CD4-positive, alpha-beta T cell (primary cell): ENCODE results near the gene THRB. TPM values are rescaled to one million over a fixed set of nuclear protein-coding genes. Genes with fewer than 3 reads are reported as not detected.

Source experiments
- ATAC-seq: fragments of 200-7000 bp; cut with Tn5 transposase; one replicate; pipeline ENCODE4 v1.10.0; 2022; ENCODE audit warnings: mild to moderate bottlenecking; ENCODE audit not compliant: poor library complexity
- CTCF ChIA-PET: fragments of 350-600 bp; sonication (Branson Sonifier 250); formaldehyde crosslinking; loops from one replicate; lab custom pipeline; 2021; ENCODE audit warnings: antibody characterized with exemption, inconsistent platforms; lab: Charles Lee
- POLR2A ChIA-PET: fragments of 350-600 bp; sonication (Branson Sonifier 250); formaldehyde crosslinking; loops from one replicate; lab custom pipeline; 2021; ENCODE audit warnings: antibody characterized with exemption, inconsistent platforms; lab: Charles Lee
- DNase-seq, 14 experiments: peaks; one replicate each; pipeline ENCODE4 v3.0.0-alpha.2; 2013 to 2020; ENCODE audit warnings: mixed read lengths in 2 of 14
- H3K27ac ChIP-seq, 2 donors: one replicate each; pipeline versions ENCODE4 v1.5.1 to v1.7.0; 2013; ENCODE audit warnings: low read length in 2 of 2, low read depth in 1 of 2, mild to moderate bottlenecking in 1 of 2
- H3K27me3 ChIP-seq, 2 experiments: 1 replicate in 1 of 2; 2 replicates in 1 of 2; pipeline versions ENCODE4 v1.6.1 to v1.7.0; 2013; ENCODE audit warnings: low read length in 2 of 2, control low read depth in 1 of 2, mild to moderate bottlenecking in 1 of 2, moderate library complexity in 1 of 2; ENCODE audit not compliant: insufficient read depth in 2 of 2, control insufficient read depth in 1 of 2
- H3K36me3 ChIP-seq: one replicate; pipeline ENCODE4 v1.6.1; 2013; ENCODE audit warnings: low read length, control low read depth; ENCODE audit not compliant: insufficient read depth
- H3K4me1 ChIP-seq: one replicate; pipeline ENCODE4 v1.6.1; 2013; ENCODE audit warnings: low read length, control low read depth; ENCODE audit not compliant: insufficient read depth
- H3K4me3 ChIP-seq: one replicate; pipeline ENCODE4 v1.5.1; 2013; ENCODE audit warnings: mild to moderate bottlenecking, low read length, moderate library complexity
- H3K9me3 ChIP-seq, 2 experiments: 1 replicate in 1 of 2; 2 replicates in 1 of 2; pipeline versions ENCODE4 v1.6.1 to v1.7.0; 2013; ENCODE audit warnings: low read length in 2 of 2, mild to moderate bottlenecking in 2 of 2, control low read depth in 1 of 2, moderate library complexity in 1 of 2; ENCODE audit not compliant: control insufficient read depth in 1 of 2, insufficient read depth in 1 of 2
- H3K27ac Mint-ChIP-seq: one replicate; pipeline ENCODE4 v1.8.0; 2020; ENCODE audit warnings: mixed read lengths
- H3K27me3 Mint-ChIP-seq: one replicate; pipeline ENCODE4 v1.8.0; 2021; ENCODE audit warnings: mixed read lengths
- H3K36me3 Mint-ChIP-seq: one replicate; pipeline ENCODE4 v1.8.0; 2021; ENCODE audit warnings: low read depth, mixed read lengths
- H3K4me1 Mint-ChIP-seq: one replicate; pipeline ENCODE4 v1.8.0; 2021; ENCODE audit warnings: low read depth, mixed read lengths
- H3K4me3 Mint-ChIP-seq: one replicate; pipeline ENCODE4 v1.8.0; 2020; ENCODE audit warnings: mild to moderate bottlenecking, mixed read lengths
- H3K9me3 Mint-ChIP-seq: one replicate; pipeline ENCODE4 v1.8.0; 2020; ENCODE audit warnings: mixed read lengths
- intact Hi-C, 2 experiments: fragments of 100-400 bp; cut with DNase I in 1 of 2; cut with micrococcal nuclease in 1 of 2; formaldehyde crosslinking; loops; one replicate each; pipeline versions ENCODE4 v1.15.1 to v1.9.0; 2023 to 2025; cut with DNase I, micrococcal nuclease
- total RNA-seq, 174 experiments: library from RNA in 2 of 174; stranded (reverse) in 2 of 174; gene quantifications; one replicate each; pipeline ENCODE4 v1.2.3 and lab custom pipeline; 2021 to 2026
- TF ChIP-seq, protein P1 (sequence below): fragments of 200-600 bp; IDR thresholded peaks from one replicate; pipeline ENCODE4 v1.8.0; 2022; ENCODE audit warnings: antibody characterized with exemption, mild to moderate bottlenecking

THRB gene
- total RNA-seq, 2 experiments from 2014 or later, result not detected

DNA sequence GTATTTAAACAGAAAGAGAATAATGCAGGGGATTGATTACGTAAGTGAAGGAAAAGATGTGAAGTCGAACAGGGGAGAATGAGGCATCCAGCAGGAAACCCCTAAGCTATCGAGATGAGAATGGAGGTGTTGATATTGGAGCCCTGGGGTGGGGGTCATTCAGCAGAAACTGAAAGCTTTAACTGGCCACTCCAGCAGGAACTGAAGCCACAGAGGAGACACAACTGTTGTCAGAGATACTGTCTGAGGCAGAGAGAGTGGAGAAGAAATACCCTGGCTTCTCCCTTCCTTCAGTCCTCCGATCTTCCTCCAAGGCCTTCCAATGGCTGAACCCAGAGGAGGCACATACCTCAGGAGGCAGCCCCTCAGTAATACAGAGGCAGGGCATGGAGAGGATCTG, 152.4 kb downstream of the THRB start:
- Histone ChIP-seq H3K36me3 (no peaks in the 10 kb centered on the region), H3K27ac (no peak overlapping the region), H3K4me3 (no peak overlapping the region), H3K9me3 (no peaks in the 10 kb centered on the region), H3K4me1 (no peaks in the 10 kb centered on the region), H3K27me3 (no peaks in the 10 kb centered on the region)
- no peak for ATAC-seq
- intact Hi-C loops, result no loop called here
- ChIA-PET POLR2A (no interaction called here), CTCF (no interaction called here)
- no peak for DNase-seq
- Mint-ChIP-seq H3K27me3 (no peaks in the 10 kb centered on the region), H3K9me3 (no peaks in the 10 kb centered on the region), H3K27ac (no peak overlapping the region), H3K4me1 (no peaks in the 10 kb centered on the region), H3K4me3 (no peak overlapping the region), H3K36me3 (no peaks in the 10 kb centered on the region)
- TF ChIP-seq, protein P1, sequence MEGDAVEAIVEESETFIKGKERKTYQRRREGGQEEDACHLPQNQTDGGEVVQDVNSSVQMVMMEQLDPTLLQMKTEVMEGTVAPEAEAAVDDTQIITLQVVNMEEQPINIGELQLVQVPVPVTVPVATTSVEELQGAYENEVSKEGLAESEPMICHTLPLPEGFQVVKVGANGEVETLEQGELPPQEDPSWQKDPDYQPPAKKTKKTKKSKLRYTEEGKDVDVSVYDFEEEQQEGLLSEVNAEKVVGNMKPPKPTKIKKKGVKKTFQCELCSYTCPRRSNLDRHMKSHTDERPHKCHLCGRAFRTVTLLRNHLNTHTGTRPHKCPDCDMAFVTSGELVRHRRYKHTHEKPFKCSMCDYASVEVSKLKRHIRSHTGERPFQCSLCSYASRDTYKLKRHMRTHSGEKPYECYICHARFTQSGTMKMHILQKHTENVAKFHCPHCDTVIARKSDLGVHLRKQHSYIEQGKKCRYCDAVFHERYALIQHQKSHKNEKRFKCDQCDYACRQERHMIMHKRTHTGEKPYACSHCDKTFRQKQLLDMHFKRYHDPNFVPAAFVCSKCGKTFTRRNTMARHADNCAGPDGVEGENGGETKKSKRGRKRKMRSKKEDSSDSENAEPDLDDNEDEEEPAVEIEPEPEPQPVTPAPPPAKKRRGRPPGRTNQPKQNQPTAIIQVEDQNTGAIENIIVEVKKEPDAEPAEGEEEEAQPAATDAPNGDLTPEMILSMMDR, result no peak

DNA sequence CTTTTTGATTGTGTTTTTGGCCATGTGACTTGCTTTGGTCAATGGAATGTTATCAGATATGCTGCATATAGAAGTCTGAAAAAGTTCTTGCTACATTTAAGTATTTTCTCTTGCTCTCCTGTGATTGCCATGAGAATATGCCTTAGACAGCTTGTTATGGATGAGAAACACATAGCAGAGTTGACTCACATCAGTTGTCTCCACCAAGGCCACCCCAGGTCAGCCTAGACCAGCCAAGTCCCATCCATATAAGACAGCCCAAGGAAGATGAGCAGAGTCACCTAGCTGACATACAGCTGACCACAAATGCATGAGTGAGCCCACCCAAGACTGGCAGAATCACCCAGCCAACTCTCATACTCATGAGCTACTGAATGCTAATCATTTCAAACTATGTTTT, 153.0 kb downstream of the THRB start:
- H3K4me1 Mint-ChIP-seq, result no peaks in the 10 kb centered on the region

DNA sequence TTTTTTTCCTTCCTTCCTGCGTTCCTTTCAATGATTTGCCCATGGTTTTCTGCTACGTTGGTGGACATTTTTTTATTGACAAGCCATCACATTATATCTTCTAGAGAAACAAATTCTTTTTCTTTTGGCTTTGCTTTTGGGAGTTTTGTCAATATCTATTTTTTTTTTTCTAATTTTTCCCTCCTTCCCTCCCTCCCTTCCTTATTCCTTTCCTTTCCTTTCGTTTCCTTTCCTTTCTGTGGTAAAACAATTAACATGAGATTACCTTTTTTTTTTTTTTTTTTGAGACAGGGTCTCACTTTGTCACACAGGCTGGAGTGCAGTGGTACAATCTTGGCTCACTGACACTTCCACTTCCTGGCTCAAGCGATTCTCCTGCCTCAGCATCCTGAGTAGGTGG, 153.7 kb downstream of the THRB start:
- TF ChIP-seq, protein P1, result no peak
- peaks cover 0 to 3% of the 10 kb centered on the region in 2 experiments for H3K9me3 ChIP-seq
- no peaks in the 10 kb centered on the region for H3K27me3 Mint-ChIP-seq
- ChIA-PET CTCF (no interaction called here), POLR2A (no interaction called here)
- H3K27ac Mint-ChIP-seq, result no peak overlapping the region
- no peak overlapping the region for H3K27ac ChIP-seq
- no peak overlapping the region for H3K4me3 Mint-ChIP-seq
- H3K4me1 ChIP-seq, result no peaks in the 10 kb centered on the region
- no peaks in the 10 kb centered on the region for H3K9me3 Mint-ChIP-seq
- DNase-seq (no peak), ATAC-seq (no peak)
- no peaks in the 10 kb centered on the region for H3K36me3 ChIP-seq
- no peaks in the 10 kb centered on the region for H3K27me3 ChIP-seq
- intact Hi-C loops, result no loop called here
- H3K36me3 Mint-ChIP-seq, result no peaks in the 10 kb centered on the region
- H3K4me1 Mint-ChIP-seq, result no peaks in the 10 kb centered on the region
- H3K4me3 ChIP-seq, result no peak overlapping the region

More for the DNA sequence above, 153.0 kb downstream of the THRB start:
- H3K4me1 ChIP-seq, result no peaks in the 10 kb centered on the region
- intact Hi-C loops, result no loop called here
- POLR2A ChIA-PET, result no interaction called here
- Mint-ChIP-seq H3K36me3 (no peaks in the 10 kb centered on the region), H3K9me3 (no peaks in the 10 kb centered on the region), H3K27ac (no peak overlapping the region), H3K4me3 (no peak overlapping the region), H3K27me3 (no peaks in the 10 kb centered on the region)
- H3K36me3 ChIP-seq, result no peaks in the 10 kb centered on the region
- ATAC-seq (no peak), DNase-seq (no peak)
- no peaks in the 10 kb centered on the region for H3K27me3 ChIP-seq
- no peaks in the 10 kb centered on the region for H3K9me3 ChIP-seq
- TF ChIP-seq, protein P1, result no peak
- no peak overlapping the region for H3K4me3 ChIP-seq
- CTCF ChIA-PET, result no interaction called here
- H3K27ac ChIP-seq, result no peak overlapping the region
